Mesendoderm (in vitro differentiated cells): ENCODE measurements around the gene CORO1C.

Source experiments
- DNase-seq: peaks from one replicate; pipeline ENCODE4 v3.0.0; 2013
- H2AK5ac ChIP-seq: 2 replicates; pipeline ENCODE4 v1.6.1; 2013; ENCODE audit warnings: low read length, inconsistent platforms
- H2BK120ac ChIP-seq: 2 replicates; pipeline ENCODE4 v1.6.1; 2013; ENCODE audit warnings: low read depth, mild to moderate bottlenecking, low read length, moderate library complexity, mixed read lengths
- H2BK15ac ChIP-seq: replicated peaks from 2 replicates; pipeline ENCODE4 v1.6.1; 2013; ENCODE audit warnings: low read depth, mild to moderate bottlenecking, moderate library complexity
- H2BK5ac ChIP-seq: 2 replicates; pipeline ENCODE4 v1.6.1; 2013; ENCODE audit warnings: low read length, inconsistent platforms
- H3K18ac ChIP-seq: 2 replicates; pipeline ENCODE4 v1.6.1; 2013; ENCODE audit warnings: mild to moderate bottlenecking, low read length, mixed read lengths
- H3K23ac ChIP-seq: one replicate; pipeline ENCODE4 v1.6.1; 2013; ENCODE audit warnings: low read length
- H3K27ac ChIP-seq: 2 replicates; pipeline ENCODE4 v1.5.1; 2013; ENCODE audit warnings: low read depth, mild to moderate bottlenecking, inconsistent platforms, low read length, moderate library complexity
- H3K27me3 ChIP-seq: 2 replicates; pipeline ENCODE4 v1.6.1; 2013; ENCODE audit warnings: low read length, control low read depth, mild to moderate bottlenecking, inconsistent platforms; ENCODE audit not compliant: insufficient read depth, poor library complexity
- H3K36me3 ChIP-seq: 2 replicates; pipeline ENCODE4 v1.6.1; 2013; ENCODE audit warnings: low read length, inconsistent platforms; ENCODE audit not compliant: control insufficient read depth, insufficient read depth
- H3K4ac ChIP-seq: one replicate; pipeline ENCODE4 v1.6.1; 2013; ENCODE audit warnings: low read depth, mild to moderate bottlenecking, low read length, moderate library complexity
- H3K4me1 ChIP-seq: 2 replicates; pipeline ENCODE4 v1.6.1; 2013; ENCODE audit warnings: low read depth, low read length, inconsistent platforms; ENCODE audit not compliant: control insufficient read depth
- H3K4me2 ChIP-seq: 2 replicates; pipeline ENCODE4 v1.6.1; 2013; ENCODE audit warnings: low read length
- H3K4me3 ChIP-seq: 2 replicates; pipeline ENCODE4 v1.5.1; 2013; ENCODE audit warnings: mild to moderate bottlenecking, low read length
- H3K56ac ChIP-seq: one replicate; pipeline ENCODE4 v1.6.1; 2013; ENCODE audit warnings: low read length
- H3K79me1 ChIP-seq: 2 replicates; pipeline ENCODE4 v1.6.1; 2013; ENCODE audit warnings: low read length, inconsistent platforms
- H3K79me2 ChIP-seq: 2 replicates; pipeline ENCODE4 v1.6.1; 2013; ENCODE audit warnings: mild to moderate bottlenecking, low read length; ENCODE audit not compliant: control insufficient read depth, insufficient read depth
- H3K9ac ChIP-seq: 2 replicates; pipeline ENCODE4 v1.6.1; 2013; ENCODE audit warnings: low read length, inconsistent platforms
- H4K5ac ChIP-seq: one replicate; pipeline ENCODE4 v1.6.1; 2013; ENCODE audit warnings: low read length
- H4K8ac ChIP-seq: one replicate; pipeline ENCODE4 v1.6.1; 2013; ENCODE audit warnings: low read depth, mild to moderate bottlenecking, control low read depth, low read length, moderate library complexity
- WGBS: extraction: QIAGEN DNeasy Blood & Tissue Kit; methylation state at CpG from one replicate; pipeline ENCODE4 v1.1.7; 2013; ENCODE audit warnings: low lambda C conversion rate, missing lambda C conversion rate; ENCODE audit not compliant: insufficient coverage; ENCODE audit errors: extremely low coverage; 5-methylcytosine and 5-hydroxymethylcytosine counted together

The CORO1C gene

DNA sequence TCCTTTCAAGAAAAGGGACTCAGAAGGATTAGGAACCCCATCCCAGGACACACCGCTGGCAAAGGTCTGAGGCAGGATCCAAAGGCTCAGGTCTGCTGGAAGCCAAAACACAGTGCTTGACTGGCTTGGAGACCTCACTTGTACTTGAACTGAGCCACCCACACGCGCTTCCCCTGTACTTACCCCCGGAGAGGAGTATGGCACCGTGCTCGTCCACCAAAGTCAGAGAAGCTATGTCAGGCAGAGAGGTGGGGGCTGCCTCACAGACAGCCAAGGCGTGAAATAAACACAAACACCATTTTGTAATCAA is 86.6 kb downstream of the CORO1C start:
- Histone ChIP-seq H3K4me1 (no peaks in the 10 kb centered on the region), H3K9ac (no peak overlapping the region), H3K56ac (no peak overlapping the region), H3K27me3 (no peaks in the 10 kb centered on the region), H4K8ac (no peak overlapping the region), H4K5ac (no peak overlapping the region), H3K4me3 (no peak overlapping the region), H3K36me3 (peaks cover 7% of the 10 kb centered on the region), H3K27ac (no peak overlapping the region), H2BK15ac (no peak overlapping the region), H3K4ac (no peak overlapping the region), H3K79me1 (no peaks in the 10 kb centered on the region), H2BK5ac (no peak overlapping the region), H3K18ac (no peak overlapping the region), H3K4me2 (no peak overlapping the region), H3K23ac (no peak overlapping the region), H2AK5ac (no peak overlapping the region), H3K79me2 (no peaks in the 10 kb centered on the region), H2BK120ac (no peak overlapping the region)
- no peak for DNase-seq
- WGBS, result no CpG with 5 or more reads among the region's 7 CpGs

DNA sequence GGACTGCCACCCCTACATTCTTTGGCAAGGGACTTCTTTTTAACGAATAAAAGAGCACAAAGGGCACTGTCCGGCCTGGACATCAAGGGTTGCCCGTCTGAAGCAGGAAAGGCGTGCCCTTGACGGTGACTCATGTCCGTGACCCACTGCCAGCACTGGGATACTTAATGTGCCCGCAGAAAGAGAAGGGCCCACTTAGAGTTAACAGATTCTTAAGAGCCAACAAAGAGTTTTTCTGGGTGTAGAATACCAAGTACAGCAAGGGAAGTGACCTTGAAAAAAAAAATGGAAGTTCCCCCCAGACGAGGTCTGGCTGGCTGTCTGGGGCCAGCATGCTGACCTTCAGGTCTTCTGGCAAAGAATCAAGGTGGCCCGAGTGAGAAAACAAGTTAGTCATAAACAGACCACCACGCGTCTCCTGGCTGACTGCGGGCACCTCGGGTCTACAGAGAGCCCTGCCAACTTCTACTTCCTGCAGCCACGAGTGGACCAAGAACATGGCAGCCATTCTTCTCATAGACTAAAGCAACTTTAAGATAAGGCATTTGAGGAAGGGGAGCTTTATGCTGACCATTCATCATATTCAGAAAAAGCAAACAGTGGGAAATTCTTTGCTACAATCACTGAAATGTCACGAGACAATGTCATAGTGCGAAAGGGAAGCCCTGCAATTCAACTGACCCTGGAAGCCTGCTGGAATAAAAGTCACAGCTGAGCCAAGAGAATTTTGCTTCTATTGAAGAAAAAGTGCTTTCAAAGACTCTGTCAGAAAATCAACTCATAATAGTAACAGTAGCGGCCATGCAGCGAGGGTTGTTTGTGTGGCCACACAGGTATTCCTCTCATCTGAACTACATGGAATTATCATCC is 87.1 kb downstream of the CORO1C start:
- Histone ChIP-seq H3K4me2 (no peak overlapping the region), H3K79me2 (no peaks in the 10 kb centered on the region), H2AK5ac (no peak overlapping the region), H4K8ac (no peak overlapping the region), H4K5ac (no peak overlapping the region), H2BK15ac (no peak overlapping the region), H2BK5ac (no peak overlapping the region), H3K4me3 (no peak overlapping the region), H3K27me3 (no peaks in the 10 kb centered on the region), H3K9ac (no peak overlapping the region), H2BK120ac (no peak overlapping the region), H3K18ac (no peak overlapping the region), H3K4ac (no peak overlapping the region), H3K79me1 (no peaks in the 10 kb centered on the region), H3K56ac (no peak overlapping the region), H3K27ac (no peak overlapping the region), H3K36me3 (peaks cover 6% of the 10 kb centered on the region), H3K4me1 (no peaks in the 10 kb centered on the region), H3K23ac (no peak overlapping the region)
- no CpG with 5 or more reads among the region's 18 CpGs for WGBS
- no peak for DNase-seq

DNA sequence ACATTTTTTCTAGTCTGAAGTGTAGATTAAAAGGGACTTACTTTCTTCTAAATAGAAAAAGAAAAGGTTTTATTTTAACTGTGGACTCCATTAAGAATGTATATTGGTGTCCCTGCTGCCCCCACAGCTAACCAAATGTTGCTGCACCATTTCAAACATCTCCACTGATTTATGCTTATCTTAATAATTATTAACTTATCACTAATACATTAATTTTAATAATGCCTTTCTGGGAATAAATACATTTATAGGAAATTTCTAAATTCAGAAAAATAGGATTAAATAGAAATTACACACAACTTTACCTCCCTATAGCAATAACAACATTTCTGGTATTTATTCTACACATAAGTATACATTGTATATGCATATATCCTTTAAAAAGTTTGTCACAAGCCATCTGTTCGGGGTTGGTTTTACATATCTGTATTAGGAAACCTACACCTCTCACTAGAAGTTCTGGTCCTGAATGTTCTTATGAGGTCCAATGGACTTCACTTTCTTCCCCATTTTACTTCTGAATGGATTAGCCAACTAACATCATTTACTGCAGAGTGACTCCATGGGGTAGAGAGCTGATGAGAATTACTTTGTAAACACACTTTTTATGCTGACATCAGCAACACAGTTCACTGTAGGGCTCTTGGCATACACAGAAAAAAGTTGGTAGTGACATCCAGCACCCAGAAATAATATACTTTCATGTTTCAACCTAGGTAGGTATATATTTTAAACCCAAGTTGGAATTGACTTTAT is 88.2 kb downstream of the CORO1C start:
- Histone ChIP-seq H3K4me1 (peaks cover 5% of the 10 kb centered on the region), H3K4me3 (no peak overlapping the region), H4K8ac (no peak overlapping the region), H3K56ac (no peak overlapping the region), H3K23ac (no peak overlapping the region), H2BK5ac (no peak overlapping the region), H2AK5ac (no peak overlapping the region), H2BK15ac (no peak overlapping the region), H3K27me3 (no peaks in the 10 kb centered on the region), H3K79me2 (no peaks in the 10 kb centered on the region), H3K4me2 (no peak overlapping the region), H3K36me3 (peaks cover 1% of the 10 kb centered on the region), H3K9ac (no peak overlapping the region), H4K5ac (no peak overlapping the region), H3K18ac (no peak overlapping the region), H3K27ac (no peak overlapping the region), H3K4ac (no peak overlapping the region), H3K79me1 (no peaks in the 10 kb centered on the region), H2BK120ac (no peak overlapping the region)
- no peak for DNase-seq
- no CpG with 5 or more reads among the region's 1 CpG for WGBS

- no peak overlapping the region for H3K18ac ChIP-seq
- H3K4ac ChIP-seq, result no peak overlapping the region
- no peak overlapping the region for H2BK5ac ChIP-seq
- no peak overlapping the region for H3K4me2 ChIP-seq
- no peaks in the 10 kb centered on the region for H3K27me3 ChIP-seq
- H3K36me3 ChIP-seq, result peaks cover 1% of the 10 kb centered on the region
- WGBS, result no CpG with 5 or more reads among the region's 16 CpGs
- peaks cover 6% of the 10 kb centered on the region for H3K4me1 ChIP-seq
- no peak overlapping the region for H3K9ac ChIP-seq
- H3K4me3 ChIP-seq, result no peak overlapping the region
- H3K23ac ChIP-seq, result no peak overlapping the region
- no peak overlapping the region for H3K56ac ChIP-seq
- H2AK5ac ChIP-seq, result no peak overlapping the region
- no peak overlapping the region for H3K27ac ChIP-seq
- no peaks in the 10 kb centered on the region for H3K79me2 ChIP-seq
- H4K5ac ChIP-seq, result no peak overlapping the region
- H3K79me1 ChIP-seq, result no peaks in the 10 kb centered on the region
- no peak overlapping the region for H2BK15ac ChIP-seq
- no peak overlapping the region for H2BK120ac ChIP-seq
- DNase-seq, result no peak
- H4K8ac ChIP-seq, result no peak overlapping the region
Observed at GRCh38 chr12:108642269-108642870, 88.9 kb downstream of the CORO1C start.

DNA sequence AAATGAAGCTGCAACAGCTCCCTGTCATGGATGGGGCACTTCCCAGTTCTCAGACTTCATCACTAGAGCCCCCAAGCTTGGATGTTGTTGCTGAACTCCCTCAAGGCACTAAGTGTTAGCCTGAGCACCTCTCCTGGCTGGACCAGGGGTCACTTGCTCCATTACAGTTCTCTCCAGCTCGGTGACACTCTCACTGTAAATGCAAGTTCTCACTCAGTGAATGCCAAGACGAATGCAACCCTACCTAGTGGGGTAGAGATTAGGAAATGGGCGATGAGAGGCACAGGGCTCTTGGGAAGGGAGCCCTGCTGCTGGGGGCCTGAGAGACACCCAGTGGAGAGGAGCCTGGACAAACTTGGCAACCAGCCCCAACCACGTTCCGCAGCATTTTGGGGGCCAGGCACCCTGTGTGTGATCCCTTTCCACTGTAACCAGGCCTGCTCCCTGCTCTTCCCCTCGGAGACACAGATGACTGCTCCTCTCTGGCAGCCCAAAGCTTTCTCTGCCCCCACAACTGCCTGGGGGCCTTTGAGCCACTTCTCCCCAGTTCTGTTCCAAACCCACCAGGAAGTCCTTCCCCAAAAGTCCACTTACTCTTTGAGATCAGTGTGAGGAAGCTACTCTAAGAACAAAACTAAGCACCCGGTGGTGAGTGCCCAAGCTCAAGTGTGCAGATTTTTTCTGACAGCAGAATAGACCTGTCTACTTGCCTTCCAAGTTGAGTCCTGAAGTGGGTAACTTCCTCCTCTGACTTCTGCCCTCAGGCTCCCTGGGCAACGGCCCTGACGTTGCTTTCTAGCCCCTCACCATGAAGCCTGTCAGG is 89.7 kb downstream of the CORO1C start:
- no peak overlapping the region for H2BK5ac ChIP-seq
- no peak overlapping the region for H2AK5ac ChIP-seq
- peaks cover 1% of the 10 kb centered on the region for H3K36me3 ChIP-seq
- H3K4me2 ChIP-seq, result no peak overlapping the region
- no peak overlapping the region for H2BK15ac ChIP-seq
- WGBS, result no CpG with 5 or more reads among the region's 9 CpGs
- H3K23ac ChIP-seq, result no peak overlapping the region
- no peak for DNase-seq
- H3K27me3 ChIP-seq, result no peaks in the 10 kb centered on the region
- no peak overlapping the region for H3K4ac ChIP-seq
- H4K5ac ChIP-seq, result no peak overlapping the region
- no peaks in the 10 kb centered on the region for H3K79me2 ChIP-seq
- no peak overlapping the region for H3K9ac ChIP-seq
- no peak overlapping the region for H4K8ac ChIP-seq
- H3K56ac ChIP-seq, result no peak overlapping the region
- no peak overlapping the region for H3K4me3 ChIP-seq
- H3K18ac ChIP-seq, result no peak overlapping the region
- H2BK120ac ChIP-seq, result no peak overlapping the region
- H3K27ac ChIP-seq, result no peak overlapping the region
- peaks cover 6% of the 10 kb centered on the region for H3K4me1 ChIP-seq
- H3K79me1 ChIP-seq, result no peaks in the 10 kb centered on the region
